MM.1S (cell line): ENCODE measurements around the gene EMX2.

Experiments
- CTCF ChIP-seq: fragments of 300-600 bp; sonication (generic); IDR thresholded peaks from 2 replicates; pipeline ENCODE4 v1.5.1; 2016; ENCODE audit warnings: antibody characterized with exemption, low read length, mixed read lengths
- EZH2 ChIP-seq: fragments of 300-600 bp; sonication (generic); optimal IDR thresholded peaks from 2 replicates; pipeline ENCODE3; 2017; ENCODE audit warnings: low read depth, mild to moderate bottlenecking, antibody characterized with exemption, low read length, mixed read lengths
- EZH2phosphoT487 ChIP-seq: fragments of 300-600 bp; sonication (generic); IDR thresholded peaks from 2 replicates; pipeline ENCODE4 v1.6.1; 2018; ENCODE audit warnings: antibody characterized with exemption, low read length

GRCh38 chr10:117500456-117500855 is 42.1 kb upstream of the EMX2 start:
- no peak for TF ChIP-seq CTCF
- TF ChIP-seq EZH2, result no peak
- TF ChIP-seq EZH2phosphoT487, result no peak
